Fibroblast of lung (primary cell): ENCODE data around the gene UPF2.

Experiments
- CTCF ChIP-seq, 2 donors: IDR thresholded peaks in 1 of 2; conservative IDR thresholded peaks in 1 of 2; 1 replicate in 1 of 2; 2 replicates in 1 of 2; pipeline ENCODE4 v1.5.1; 2011 to 2012; ENCODE audit warnings: low read length in 2 of 2, control low read depth in 1 of 2, inconsistent platforms in 1 of 2, low read depth in 1 of 2, mild to moderate bottlenecking in 1 of 2
- EZH2 ChIP-seq: IDR thresholded peaks from 2 replicates; pipeline ENCODE4 v1.5.1; 2012; ENCODE audit warnings: low read length, control low read depth, mild to moderate bottlenecking; ENCODE audit errors: missing control alignments

GRCh38 chr10:12067336-12067735 lies 24.7 kb upstream of the UPF2 start:
- no peak for TF ChIP-seq EZH2
- TF ChIP-seq CTCF (conservative IDR thresholded peaks at IDR 0.05 in 1 of 2, IDR thresholded peaks at IDR 0.05 in 1 of 2; ENCODE audit: low read depth in 1 of 2, low read length in 2 of 2) = no peak
